ENCODE results near the gene ASB15.

ASB15 gene

DNA sequence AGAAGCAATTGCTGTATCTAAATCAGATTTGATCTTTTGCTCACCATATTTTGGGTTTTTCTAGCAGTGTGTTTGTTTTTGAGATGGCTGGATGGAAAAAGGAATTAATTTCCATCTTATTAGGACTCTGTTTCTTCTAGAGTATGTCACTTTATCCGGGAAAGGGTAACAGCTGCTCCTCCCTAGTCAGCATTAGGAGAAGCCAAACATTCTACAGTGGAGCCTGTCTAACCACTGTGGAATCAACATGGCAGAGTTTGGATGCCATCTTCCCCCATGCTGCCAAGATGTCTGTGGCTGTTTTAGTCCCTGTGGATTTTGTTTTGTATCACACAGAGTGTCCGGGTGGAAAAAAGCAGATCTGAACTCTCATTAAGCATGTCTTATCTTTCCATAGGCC is 38.0 kb downstream of the ASB15 start:
- no peak for DNase-seq

DNA sequence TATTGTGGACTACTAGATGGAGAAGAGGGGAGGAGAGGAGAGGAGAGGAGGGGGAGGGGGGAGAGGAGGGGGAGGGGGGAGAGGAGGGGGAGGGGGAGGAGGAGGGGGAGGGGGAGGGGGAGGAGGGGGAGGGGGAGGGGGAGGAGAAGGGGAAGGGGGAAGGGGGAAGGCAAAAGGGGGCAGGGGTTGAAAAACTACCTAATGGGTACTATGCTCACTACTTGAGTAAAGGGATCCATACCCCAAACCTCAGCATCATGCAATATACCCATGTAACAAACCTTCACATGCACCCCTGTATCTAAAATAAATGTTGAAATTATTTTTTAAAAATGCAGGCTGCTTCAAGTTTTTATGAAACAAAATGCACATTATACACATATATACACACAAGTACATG is 39.0 kb downstream of the ASB15 start:
- no peak for DNase-seq

DNA sequence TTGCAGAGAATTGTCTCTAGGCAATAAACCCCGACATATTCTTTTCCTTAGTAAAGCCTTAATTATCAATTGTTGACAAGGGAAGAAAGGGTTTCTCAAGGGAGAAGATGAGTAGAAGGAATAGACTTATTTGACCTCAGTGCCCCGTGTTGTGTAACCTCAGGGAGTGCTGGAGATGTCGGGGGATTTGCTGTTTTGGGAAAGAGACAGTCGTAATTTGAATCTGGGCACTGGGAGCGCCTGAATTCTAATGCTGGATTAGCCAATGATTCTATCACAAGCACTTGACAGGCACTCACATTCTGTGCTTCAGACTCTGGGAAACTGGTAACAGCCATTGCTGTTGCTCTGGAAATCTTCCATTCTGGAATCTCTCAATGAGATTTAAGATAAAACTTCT is 40.3 kb downstream of the ASB15 start:
- DNase-seq: no peak

DNA sequence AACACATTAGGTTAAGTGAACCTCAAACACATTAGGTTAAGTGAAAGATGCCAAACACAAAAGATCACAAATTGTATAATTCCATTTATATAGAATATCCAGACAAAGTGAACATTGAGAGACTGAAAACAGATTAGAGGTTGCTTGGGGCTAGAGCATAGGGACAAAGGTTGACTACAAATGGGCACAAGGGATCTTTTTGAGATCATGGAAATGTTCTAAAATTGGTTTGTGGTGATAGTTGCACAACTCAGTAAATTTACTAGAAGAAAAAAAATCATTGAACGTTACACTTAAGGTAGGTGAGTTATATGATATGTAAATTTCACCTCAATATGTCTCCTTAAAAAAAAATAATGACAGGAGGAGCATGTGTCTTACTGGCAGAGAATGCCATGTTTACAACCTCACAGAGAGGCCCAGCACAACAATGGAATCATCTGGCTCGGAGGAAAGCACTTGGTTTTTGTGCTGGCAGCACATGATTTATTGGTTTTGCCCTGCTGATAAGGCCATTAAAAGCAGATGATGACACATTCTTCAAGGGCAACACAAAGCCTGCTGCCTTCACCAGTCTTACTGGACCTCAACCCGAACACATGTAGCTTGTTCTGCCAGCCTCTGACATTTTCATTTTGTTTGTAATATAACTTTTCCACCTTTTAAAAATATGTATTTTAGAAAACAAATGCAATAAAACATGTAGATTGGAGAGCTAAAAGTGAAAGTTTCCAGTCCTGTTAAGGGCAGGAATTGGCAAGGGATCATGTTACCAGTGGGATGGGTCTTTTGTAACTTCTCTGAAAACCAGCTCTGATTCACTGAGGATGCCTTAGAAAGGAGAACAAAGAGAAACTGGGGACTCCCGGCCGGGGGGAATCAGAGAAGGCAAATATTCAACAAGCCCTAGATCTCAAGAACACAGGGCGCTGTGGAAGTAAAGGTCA is 42.1 kb downstream of the ASB15 start:
- no peak for DNase-seq

DNA sequence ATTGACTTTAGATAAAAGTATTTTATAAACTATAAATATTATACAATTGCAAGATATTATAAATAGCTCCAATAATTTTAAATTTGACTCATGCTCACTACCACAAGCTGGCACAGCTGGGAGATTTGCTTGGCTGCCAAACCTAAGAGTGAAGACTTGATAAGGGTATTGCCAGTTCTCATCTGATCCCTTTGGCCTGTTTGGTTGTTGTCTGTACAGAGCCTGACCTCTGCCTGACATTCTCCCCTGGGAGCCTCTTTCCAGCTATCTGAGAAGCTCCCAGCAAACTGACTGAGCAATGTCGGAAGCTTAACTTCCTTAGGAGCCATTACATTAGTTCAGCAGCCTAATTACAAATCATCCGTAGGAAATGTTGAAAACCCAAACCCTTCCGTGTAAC is 43.9 kb downstream of the ASB15 start:
- no peak for DNase-seq

DNA sequence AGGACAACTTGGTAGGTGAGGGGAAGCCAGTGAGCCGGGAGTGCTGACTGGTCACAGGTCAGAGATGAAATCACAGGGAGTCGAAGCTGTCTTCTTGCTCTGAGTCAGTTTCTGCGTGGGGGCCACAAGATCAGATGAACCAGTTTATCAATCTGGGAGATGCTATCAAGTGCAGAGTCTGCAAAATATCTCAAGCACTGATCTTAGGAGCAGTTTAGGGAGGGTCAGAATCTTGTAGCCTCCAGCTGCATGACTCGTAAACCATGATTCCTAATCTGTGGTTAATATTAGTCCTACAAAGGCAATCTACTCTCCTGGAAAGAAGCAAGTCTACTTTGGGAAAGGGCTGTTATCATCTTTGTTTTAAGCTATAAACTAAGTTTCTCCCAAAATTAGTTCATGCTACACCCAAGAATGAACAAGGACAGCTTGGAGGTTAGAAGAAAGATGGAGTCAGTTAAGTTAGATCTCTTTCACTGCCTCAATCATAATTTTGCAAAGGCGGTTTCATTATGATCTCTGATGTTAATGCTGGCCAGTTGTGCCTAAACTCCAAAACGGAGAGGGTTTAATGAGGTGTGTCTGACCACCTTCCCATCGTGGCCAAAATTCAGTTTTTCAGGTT is 45.6 kb downstream of the ASB15 start:
- no peak for DNase-seq

DNA sequence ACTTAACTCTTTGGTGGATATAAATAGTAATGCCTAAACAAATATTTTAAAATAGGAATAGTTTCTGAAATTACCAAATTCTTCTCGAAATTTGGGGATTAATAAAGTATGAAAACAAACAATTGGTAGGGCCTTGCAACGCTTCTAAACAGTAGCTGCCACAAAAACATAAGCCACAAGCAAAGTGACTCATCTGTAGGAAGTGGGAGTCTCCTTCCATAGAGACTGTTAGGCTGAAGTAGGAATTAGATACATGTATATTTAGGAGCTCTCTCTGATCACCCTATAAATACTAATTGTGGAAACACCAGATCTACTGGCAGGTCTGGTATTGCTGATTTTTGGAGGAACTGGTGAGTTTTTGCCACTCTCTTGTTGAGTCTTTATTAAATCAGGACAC is 48.3 kb downstream of the ASB15 start:
- DNase-seq: no peak

DNA sequence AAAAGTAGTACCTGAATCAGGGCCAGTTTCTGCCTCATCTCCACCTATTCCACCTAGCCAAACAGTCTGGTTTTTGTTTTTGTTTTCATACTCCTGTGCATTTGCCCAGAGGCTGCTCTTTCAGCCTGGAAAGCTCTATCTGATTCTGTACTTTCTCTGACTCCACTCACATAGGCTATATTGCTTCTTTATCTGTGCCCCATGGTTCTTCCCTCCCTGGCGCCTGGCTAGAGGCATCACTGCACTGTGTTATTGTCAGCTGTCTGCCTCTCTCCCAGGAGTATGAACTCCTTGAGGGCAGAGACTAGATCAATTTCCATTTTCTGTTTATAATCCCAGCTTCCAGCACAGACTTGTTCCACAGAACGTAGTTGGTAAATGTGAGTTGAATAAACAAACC is 49.0 kb downstream of the ASB15 start:
- DNase-seq: no peak

DNA sequence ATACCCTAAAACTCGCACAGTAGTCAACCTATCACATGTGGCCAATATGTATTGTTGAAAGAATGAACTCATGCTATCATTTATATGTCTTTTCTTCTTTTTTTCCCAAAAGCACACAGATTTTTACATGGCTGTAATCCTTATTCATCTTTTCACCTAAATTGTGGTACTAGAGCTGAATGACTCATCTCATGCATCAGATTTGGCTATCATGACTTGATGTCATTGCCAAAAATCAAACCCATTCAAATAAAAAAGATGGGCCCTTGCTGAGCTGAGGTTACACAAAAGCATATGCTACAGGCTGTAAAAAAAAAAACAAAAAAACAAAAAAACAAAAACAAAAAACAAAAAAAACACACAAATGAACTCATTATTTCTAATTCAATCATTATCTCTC is 50.8 kb downstream of the ASB15 start:
- no peak for DNase-seq

DNA sequence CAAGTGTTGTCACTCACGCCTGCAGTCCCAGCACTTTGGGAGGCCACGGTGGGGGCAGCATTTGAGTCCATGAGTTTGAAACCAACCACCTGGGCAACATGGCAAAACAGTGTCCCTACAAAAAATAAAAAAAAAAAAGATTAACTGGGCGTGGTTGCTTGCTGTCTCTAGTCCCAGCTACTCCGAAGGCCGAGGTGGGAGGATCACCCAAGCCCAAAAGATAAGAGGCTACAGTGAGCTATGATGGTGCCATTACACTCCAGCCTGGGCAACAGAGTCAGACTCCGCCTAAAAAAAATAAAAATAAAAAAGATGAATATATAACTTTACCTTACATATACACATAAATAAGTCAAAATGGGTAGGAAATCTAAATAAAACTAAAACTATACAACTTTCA is 51.5 kb downstream of the ASB15 start:
- DNase-seq: no peak

DNA sequence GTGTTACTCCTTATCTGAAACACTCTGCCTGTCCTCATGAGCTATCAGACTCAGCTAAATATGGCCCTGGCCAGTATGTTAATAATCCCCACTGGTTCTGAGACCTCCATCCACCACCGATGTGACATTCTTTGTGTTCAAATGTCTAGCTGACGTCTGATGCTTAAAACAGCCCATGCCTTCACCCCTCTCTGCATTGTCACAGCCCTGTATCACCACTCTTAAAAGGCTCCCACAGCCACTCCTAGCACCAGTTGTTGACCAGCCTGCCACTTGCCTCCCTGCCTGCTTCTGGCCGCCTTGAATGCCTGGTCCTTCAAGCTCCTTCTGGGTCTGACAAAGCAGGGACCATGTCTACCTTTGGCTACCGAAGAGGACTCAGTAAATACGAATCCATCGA is 54.0 kb downstream of the ASB15 start, which contains the start of gene LMOD2:
TSS of gene LMOD2 (plus strand) at position 253 of the 400 bp plus-strand sequence. CDS start at position 351, 98 bp downstream.
- no peak for DNase-seq

DNA sequence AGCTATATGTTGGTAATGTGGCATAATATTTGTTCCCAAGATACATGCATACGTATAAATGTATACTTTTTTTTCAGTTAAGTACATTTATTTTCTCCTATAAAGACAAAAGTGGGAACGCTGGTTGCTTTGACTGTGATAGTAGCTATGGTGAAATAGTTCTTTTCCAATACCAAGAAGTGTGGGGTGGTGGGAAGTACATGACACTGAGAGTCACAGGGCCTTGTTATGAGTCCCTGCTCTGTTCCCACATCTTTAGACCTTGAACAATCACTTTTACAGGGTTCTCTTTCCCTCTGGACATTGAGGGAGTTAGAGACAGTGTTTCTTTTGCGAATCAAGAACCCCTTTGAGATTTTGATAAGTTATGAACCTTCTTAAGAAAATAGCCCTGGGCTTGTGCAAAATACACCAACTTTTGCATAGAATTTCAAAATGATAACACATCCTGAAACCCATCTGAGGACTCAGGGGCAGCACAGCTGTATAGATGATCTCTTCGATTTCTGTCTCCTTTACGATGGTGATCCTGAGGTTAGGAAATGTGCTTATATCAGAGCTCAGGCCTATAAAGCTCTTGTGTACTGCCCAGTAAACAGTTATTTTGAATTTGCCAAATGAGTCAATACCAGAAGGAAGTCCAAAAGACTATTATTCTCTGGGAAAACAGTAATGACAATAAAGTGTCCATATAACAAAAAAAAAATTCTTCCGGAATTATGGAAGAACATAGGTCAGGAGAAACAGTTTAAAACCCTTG is 55.1 kb downstream of the ASB15 start:
- DNase-seq: no peak

DNA sequence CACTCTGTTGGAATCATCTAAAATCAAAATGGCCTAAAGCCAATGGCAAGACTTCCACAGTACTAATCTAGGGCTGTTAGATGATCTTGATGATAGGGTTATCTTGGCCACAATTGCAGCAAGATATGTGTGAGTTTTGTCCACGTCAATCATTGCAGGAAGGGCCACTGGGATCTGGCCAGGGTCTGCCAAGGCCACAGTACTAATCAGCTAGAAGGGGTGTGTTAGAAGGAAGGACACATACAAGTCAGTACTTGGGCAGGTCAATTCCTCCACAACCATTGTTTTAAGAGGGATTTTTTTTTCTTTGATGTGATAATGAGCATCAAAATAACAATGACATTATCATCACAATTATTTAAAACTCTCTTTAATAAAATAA is 55.7 kb downstream of the ASB15 start:
- no peak for DNase-seq

DNA sequence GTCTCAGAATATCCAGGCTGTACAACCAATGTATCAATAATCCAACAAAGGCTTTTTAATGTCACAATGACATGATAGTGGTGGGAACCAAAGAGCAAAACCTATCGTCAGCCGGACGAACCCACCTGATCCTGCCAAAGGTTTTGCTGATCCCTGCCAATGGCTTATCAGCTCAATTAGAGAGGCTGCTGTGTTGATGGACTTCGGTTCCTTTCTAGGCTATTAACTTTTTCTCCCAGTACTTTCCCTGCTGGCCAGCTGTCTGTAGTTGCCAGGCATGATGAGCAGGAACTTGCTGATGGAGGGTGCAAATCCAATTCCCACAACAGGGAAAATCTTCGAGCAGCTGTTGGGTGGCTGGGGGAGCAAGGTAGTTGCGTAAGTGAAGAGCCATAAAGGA is 56.4 kb downstream of the ASB15 start:
- DNase-seq: no peak

DNA sequence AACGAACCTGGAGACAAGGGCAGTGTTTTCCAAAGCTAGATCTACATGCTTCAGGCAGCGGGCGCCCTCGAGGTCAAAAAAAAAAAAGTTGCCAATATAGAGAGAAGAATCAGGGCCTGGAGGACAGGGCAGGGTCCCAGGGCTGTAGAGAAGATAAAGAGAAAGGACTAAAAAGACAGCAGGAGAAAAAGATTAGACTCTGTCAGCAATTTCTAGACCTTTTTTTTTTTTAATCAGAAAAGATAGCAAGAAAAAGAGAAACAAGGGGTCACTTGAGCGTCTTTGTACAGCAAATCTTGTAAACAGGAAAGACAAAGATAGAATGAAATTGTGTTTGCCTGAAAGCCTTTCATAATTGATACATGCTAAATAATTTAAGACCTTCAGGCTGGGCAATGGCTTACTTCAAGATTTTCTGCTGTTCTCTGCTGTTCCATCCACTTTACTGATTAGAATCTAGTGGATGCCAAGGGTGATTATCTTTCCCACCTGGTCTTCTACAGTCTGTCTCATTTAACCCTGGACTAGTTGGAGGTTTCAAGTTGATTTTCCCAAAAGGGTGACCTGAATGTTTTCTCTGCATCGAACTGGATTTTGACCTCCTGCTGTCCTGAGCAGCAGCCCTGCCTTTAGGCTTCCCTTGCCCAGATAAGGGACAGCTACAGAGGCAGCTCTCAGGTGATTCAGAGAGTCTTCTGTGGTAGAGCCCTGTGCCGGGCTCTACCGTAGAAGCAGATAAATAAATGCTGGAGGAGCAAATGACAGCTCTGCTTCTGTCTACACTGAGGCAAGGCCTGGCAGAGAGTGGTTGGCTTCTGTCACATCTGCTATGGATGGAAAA is 59.1 kb downstream of the ASB15 start:
- no peak for DNase-seq

DNA sequence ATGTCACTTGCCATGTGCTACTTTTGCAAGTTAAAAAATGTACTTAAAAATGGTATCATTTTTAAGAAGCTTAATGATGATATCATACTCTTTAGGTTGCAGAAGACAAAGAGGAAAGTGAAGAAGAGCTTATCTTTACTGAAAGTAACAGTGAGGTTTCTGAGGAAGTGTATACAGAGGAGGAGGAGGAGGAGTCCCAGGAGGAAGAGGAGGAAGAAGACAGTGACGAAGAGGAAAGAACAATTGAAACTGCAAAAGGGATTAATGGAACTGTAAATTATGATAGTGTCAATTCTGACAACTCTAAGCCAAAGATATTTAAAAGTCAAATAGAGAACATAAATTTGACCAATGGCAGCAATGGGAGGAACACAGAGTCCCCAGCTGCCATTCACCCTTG is 60.1 kb downstream of the ASB15 start:
- DNase-seq: no peak

DNA sequence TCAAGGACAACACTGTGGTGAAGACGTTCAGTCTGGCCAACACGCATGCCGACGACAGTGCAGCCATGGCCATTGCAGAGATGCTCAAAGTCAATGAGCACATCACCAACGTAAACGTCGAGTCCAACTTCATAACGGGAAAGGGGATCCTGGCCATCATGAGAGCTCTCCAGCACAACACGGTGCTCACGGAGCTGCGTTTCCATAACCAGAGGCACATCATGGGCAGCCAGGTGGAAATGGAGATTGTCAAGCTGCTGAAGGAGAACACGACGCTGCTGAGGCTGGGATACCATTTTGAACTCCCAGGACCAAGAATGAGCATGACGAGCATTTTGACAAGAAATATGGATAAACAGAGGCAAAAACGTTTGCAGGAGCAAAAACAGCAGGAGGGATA is 60.7 kb downstream of the ASB15 start:
- DNase-seq: no peak

DNA sequence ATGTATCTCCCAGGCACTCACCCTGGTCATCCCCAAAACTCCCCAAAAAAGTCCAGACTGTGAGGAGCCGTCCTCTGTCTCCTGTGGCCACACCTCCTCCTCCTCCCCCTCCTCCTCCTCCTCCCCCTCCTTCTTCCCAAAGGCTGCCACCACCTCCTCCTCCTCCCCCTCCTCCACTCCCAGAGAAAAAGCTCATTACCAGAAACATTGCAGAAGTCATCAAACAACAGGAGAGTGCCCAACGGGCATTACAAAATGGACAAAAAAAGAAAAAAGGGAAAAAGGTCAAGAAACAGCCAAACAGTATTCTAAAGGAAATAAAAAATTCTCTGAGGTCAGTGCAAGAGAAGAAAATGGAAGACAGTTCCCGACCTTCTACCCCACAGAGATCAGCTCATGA is 61.1 kb downstream of the ASB15 start:
- no peak for DNase-seq

DNA sequence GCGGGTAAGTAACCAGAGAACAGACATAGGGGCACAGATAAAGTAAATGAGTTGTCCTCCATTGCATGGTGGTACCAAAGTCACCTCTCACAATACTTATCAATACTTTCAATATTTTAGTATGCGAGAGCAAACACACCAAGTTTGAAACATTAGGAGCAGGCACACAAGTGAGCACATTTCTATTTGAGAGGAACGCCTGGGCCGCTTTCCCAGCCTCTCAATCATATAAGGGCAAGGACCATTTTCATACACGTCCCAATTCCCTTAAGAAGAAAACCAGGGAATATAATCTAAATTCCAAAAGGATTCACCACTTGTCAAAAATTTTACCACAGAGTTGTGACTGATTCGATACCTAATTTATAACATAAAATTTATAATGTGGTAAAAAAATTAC is 61.6 kb downstream of the ASB15 start:
- no peak for DNase-seq

DNA sequence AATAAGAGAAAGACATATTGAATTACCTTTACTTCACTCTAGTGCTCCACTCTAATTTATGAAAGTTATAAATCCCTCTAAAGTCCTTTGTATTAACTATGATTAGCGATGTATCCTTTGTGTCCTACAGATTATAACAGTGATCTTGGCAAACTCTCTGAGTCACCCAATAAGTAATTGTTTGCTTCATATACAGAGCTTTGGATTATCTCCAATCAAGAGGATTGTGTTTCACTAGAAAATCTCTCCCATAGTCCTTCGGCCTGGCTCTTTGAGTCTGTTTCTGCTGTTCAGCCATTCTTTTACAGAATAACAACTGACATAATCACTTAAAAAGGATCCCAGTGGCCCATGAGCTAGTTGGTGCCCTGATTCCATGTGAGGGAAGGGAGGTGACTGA is 63.5 kb downstream of the ASB15 start:
- no peak for DNase-seq

DNA sequence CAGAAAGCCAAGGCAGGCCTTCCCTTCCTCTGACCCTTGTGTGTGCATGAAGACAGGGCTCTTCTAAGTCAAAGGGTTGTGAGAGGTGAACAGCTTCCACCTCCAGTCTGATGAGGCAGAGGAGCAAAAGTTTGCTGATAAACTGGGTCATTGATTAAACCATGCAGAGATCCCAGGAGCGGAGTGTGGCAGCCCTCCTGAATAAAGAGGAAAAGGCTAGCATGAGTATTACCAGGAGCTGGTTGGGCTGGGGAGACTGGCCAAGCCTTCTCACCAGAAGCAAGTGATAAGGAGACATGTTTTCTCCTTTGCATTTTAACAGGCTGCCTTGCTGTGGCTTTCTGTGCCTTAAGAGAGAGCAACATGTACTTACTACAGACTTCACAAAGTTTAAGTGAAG is 64.3 kb downstream of the ASB15 start:
- DNase-seq: no peak

DNA sequence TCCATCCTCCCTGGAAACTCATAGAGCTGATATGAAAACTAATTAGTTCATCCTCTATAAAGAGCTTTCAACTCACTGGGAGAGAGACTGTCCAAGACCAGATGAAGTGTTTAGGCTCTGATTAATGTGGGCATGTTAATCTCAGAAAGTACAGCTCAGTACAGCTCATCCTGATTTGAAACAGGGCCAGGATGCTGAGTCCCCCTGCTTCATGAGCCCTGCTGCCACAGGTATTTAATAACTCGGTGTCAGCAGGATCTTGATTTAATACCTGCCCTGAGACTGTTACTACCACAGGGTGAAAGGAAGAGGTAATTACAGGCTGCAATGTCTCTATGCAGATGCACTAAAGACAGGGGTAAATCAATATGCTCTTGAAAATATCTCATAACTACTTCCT is 64.9 kb downstream of the ASB15 start:
- no peak for DNase-seq

DNA sequence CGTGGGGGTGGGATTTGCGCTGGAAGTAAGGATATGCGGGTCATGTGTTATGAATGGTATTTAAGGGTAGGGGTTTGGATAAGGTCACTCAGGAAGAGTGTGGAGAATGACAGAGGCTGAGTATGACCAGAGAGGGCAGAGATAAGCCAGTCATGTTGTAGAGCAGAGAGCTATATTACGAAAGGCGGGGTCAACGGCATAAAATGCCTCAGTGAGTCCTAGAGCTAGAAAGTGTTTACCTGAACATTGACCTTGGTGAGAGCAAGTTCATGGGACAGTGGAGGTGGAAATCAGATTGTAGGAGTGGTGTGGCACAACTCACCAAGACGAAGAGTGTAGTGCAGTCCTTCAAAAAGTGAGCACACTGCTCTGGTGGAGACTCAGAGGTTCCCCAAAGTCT is 67.9 kb downstream of the ASB15 start:
- DNase-seq: no peak
